ENCODE results near the gene DNAH8. TPM values are rescaled to one million over a fixed set of nuclear protein-coding genes. Genes with fewer than 3 reads are reported as not detected.
A peak's percentile ranks its signal among the peaks of the same experiment; 100 is the strongest.
"Not testable (repeated sequence)": the region's sequence is repeated elsewhere in the genome, so short reads cannot be mapped to it uniquely, and the experiment has no call there.

Gene DNAH8
- total RNA-seq, 1 experiment from 2014 or later = 0.15 TPM

- ChIA-PET POLR2A (ENCODE audit: unreplicated experiment) (no interaction called here), CTCF (interaction anchor here (0.6 kb wide), 1 partner anchor 151 kb away, joined by 3 read pairs; no protein-coding TSS in a partner anchor)
- H3K4me3 ChIP-seq (ENCODE audit: low read length) = no peak overlapping the region
- H3K9me2 ChIP-seq (replicated peaks; ENCODE audit: low read length) = no peaks in the 10 kb centered on the region
- BruUV-seq (replicated peaks) = no TSS peak
- H3K36me3 ChIP-seq (ENCODE audit: low read depth, low read length) = no peaks in the 10 kb centered on the region
- no peak overlapping the region for H2AFZ ChIP-seq (ENCODE audit: low read length)
- H3K27me3 ChIP-seq (ENCODE audit: low read length) = 0 out of 2 replicates have a peak, but pooled peaks cover 5% of the 10 kb centered on the region
- H3K4me1 ChIP-seq (ENCODE audit: insufficient read depth, low read length) = no peaks in the 10 kb centered on the region; the same call in 1 of the 2 replicates
- H3F3A ChIP-seq (ENCODE audit: low read length, unreplicated experiment) = no peaks in the 10 kb centered on the region
- peak; percentile 72 for ATAC-seq
- TF ChIP-seq EZH2phosphoT487 (IDR thresholded peaks at IDR 0.05; ENCODE audit: borderline replicate concordance, low read length) (no peak), EZH2 (IDR thresholded peaks at IDR 0.05; ENCODE audit: low read length, unreplicated experiment) (no peak), CTCF (conservative IDR thresholded peaks at IDR 0.05; ENCODE audit: low read depth, low read length) (peak; percentile 98)
- H3K79me2 ChIP-seq (ENCODE audit: low read length) = no peaks in the 10 kb centered on the region
- H3K27ac ChIP-seq (ENCODE audit: low read length) = no peak overlapping the region
- H3K4me2 ChIP-seq (ENCODE audit: low read length) = no peak overlapping the region
- peak; percentile 76 for DNase-seq
- H4K20me1 ChIP-seq (ENCODE audit: low read length) = no peaks in the 10 kb centered on the region
- H3K9me3 ChIP-seq (ENCODE audit: low read length) = no peaks in the 10 kb centered on the region
- intact Hi-C loops (cut with micrococcal nuclease) = loop anchor here (1.0 to 10.0 kb wide), 4 partner anchors 57 to 439 kb away; no protein-coding TSS in a partner anchor
- H3K9ac ChIP-seq (ENCODE audit: low read length) = no peak overlapping the region
Observed at GRCh38 chr6:38871741-38872568, 156.8 kb downstream of the DNAH8 start.

GRCh38 chr6:38873001-38873400 lies 157.9 kb downstream of the DNAH8 start:
- POLR2A ChIA-PET (ENCODE audit: unreplicated experiment) = no interaction called here
- H3K4me1 ChIP-seq (ENCODE audit: insufficient read depth, low read length) = no peaks in the 10 kb centered on the region; the same call in 1 of the 2 replicates
- intact Hi-C loops (cut with micrococcal nuclease) = loop anchor here (2.0 to 10.0 kb wide), 3 partner anchors 58 to 438 kb away; no protein-coding TSS in a partner anchor

GRCh38 chr6:38873816-38874215 lies 158.7 kb downstream of the DNAH8 start:
- peaks cover 19% of the 10 kb centered on the region for H3K27me3 ChIP-seq (ENCODE audit: low read length)
- H4K20me1 ChIP-seq (ENCODE audit: low read length); POLR2A ChIA-PET (ENCODE audit: unreplicated experiment); H3K9me3 ChIP-seq (ENCODE audit: low read length); CTCF ChIA-PET; ATAC-seq; H3K27ac ChIP-seq (ENCODE audit: low read length); DNase-seq; H3K4me1 ChIP-seq (ENCODE audit: insufficient read depth, low read length); H3K4me3 ChIP-seq (ENCODE audit: low read length); H2AFZ ChIP-seq (ENCODE audit: low read length); H3K36me3 ChIP-seq (ENCODE audit: low read depth, low read length); H3K4me2 ChIP-seq (ENCODE audit: low read length); H3K79me2 ChIP-seq (ENCODE audit: low read length); H3K9me2 ChIP-seq (replicated peaks; ENCODE audit: low read length); H3K9ac ChIP-seq (ENCODE audit: low read length); H3F3A ChIP-seq (ENCODE audit: low read length, unreplicated experiment); BruUV-seq (replicated peaks): not testable (repeated sequence)
- intact Hi-C loops (cut with micrococcal nuclease) = loop anchor here (2.0 to 10.0 kb wide), 3 partner anchors 59 to 437 kb away; no protein-coding TSS in a partner anchor

More at GRCh38 chr6:38873001-38873400, 157.9 kb downstream of the DNAH8 start:
- Histone ChIP-seq H3K27me3 (ENCODE audit: low read length) (peaks cover 11% of the 10 kb centered on the region), H2AFZ (ENCODE audit: low read length) (0 out of 2 replicates have a peak overlapping the region, but pooled peaks have one; percentile 16), H3K27ac (ENCODE audit: low read length) (no peak overlapping the region), H3K9me3 (ENCODE audit: low read length) (no peaks in the 10 kb centered on the region), H3K79me2 (ENCODE audit: low read length) (no peaks in the 10 kb centered on the region), H3K4me2 (ENCODE audit: low read length) (no peak overlapping the region), H3F3A (ENCODE audit: low read length, unreplicated experiment) (no peaks in the 10 kb centered on the region), H3K9ac (ENCODE audit: low read length) (no peak overlapping the region), H3K9me2 (replicated peaks; ENCODE audit: low read length) (no peaks in the 10 kb centered on the region), H4K20me1 (ENCODE audit: low read length) (no peaks in the 10 kb centered on the region), H3K36me3 (ENCODE audit: low read depth, low read length) (no peaks in the 10 kb centered on the region), H3K4me3 (ENCODE audit: low read length) (no peak overlapping the region)
- CTCF ChIA-PET = interaction anchor here (0.6 kb wide), 1 partner anchor 152 kb away, joined by 3 read pairs; no protein-coding TSS in a partner anchor
- BruUV-seq (replicated peaks) = no TSS peak
- no peak for TF ChIP-seq EZH2phosphoT487 (IDR thresholded peaks at IDR 0.05; ENCODE audit: borderline replicate concordance, low read length)
- TF ChIP-seq CTCF (conservative IDR thresholded peaks at IDR 0.05; ENCODE audit: low read depth, low read length) = no peak
- TF ChIP-seq EZH2 (IDR thresholded peaks at IDR 0.05; ENCODE audit: low read length, unreplicated experiment) = no peak
- ATAC-seq (no peak), DNase-seq (no peak)
